ENCODE measurements around the gene FCSK.

DNA sequence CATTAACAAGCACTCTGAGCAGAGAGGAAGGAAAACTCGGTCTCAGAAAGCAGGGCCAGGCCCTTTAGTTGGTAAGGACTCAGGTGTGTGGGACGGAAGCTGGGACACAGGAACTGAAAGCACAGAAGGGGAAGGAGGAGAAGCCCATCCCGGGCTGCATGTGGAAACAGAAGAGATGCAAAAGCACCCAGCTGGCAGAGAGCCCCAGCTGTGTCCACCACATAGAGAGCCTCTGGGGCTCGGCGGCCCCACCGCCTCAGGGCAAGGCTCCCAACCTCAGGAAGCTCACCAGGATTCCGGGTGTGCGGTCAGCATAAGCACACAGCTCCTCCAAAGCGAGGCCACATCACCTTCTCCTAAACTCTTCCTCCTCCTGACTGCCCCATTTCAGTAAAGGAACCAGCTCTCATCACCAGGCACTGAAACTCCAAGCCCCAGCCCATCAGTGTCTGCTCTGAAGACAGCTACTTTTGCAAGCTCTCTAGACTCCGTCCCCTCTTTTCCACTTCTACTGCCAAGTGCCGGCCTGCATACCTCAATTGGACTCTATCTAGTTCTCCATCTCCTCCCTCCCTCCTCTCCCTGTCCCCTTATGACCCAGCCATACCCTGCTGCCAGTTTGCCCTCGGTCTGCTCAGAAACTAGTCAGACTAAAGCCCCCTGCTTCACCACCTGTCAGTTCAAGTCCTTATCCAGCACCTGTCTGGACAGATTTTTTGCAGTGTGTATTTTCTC, 21.5 kb upstream of the FCSK start:
- TF ChIP-seq EZH2phosphoT487 (IDR thresholded peaks at IDR 0.05; ENCODE audit: insufficient read depth, low read depth): no peak
- no peak for TF ChIP-seq EZH2 (IDR thresholded peaks at IDR 0.05; ENCODE audit: insufficient read depth, poor library complexity, severe bottlenecking)
